ENCODE data around the gene LCN12. TPM values are rescaled to one million over a fixed set of nuclear protein-coding genes. Genes with fewer than 3 reads are reported as not detected.

Gene LCN12
- polyA plus RNA-seq, 1 of the 3 experiments (the other 2 are of a cell fraction): 0.87 TPM

DNA sequence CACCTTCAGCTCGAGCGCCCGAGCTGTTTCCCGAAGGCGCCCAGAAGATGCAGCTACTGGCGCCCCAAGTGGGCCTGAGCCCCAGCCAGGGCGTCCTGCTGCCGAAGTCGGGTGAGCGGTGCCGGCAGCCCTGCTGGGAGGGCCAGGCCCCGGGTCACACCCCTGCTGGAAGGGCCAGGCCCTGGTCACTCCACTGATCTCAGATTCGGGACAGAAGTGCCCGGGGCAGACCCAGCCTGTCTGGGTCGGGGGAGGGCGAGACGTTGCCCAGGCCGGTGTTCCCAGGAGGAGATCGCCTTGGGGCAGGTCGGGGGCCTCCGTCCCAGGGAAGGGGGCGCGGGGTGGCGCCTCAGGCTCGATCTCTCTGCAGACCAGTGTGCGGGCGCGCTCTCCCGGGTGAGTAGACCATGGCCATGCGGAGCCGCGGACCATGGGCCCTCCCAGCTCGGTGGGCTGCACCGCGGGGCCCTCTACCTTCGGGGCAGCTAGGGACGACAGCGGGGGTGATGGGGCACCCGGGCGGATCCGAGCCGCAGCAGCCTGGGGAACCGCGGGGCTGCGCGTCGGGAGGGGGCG is 33.0 kb downstream of the LCN12 start:
- POLR2A ChIA-PET: no interaction called here
- no peaks in the 10 kb centered on the region for H3K79me2 ChIP-seq (ENCODE audit: insufficient read depth)
- H2AFZ ChIP-seq (ENCODE audit: low read depth): no peak overlapping the region
- H3K9ac ChIP-seq: no peak overlapping the region
- CTCF ChIA-PET: interaction anchor here (1.1 to 1.2 kb wide), 2 partner anchors 41 to 44 kb away, joined by 3 read pairs; partner anchors contain the start of gene FBXW5
- TF ChIP-seq MXI1 (IDR thresholded peaks at IDR 0.05; ENCODE audit: low read depth, low read length): no peak
- no peak for TF ChIP-seq USF2 (IDR thresholded peaks at IDR 0.05; ENCODE audit: borderline replicate concordance, low read depth, low read length)
- TF ChIP-seq POLR2AphosphoS5 (IDR thresholded peaks at IDR 0.05; ENCODE audit: low read depth, low read length): no peak
- TF ChIP-seq FOSL2 (IDR thresholded peaks at IDR 0.05; ENCODE audit: borderline replicate concordance, low read depth): no peak
- no peak for TF ChIP-seq GABPA (IDR thresholded peaks at IDR 0.05; ENCODE audit: low read depth)
- TF ChIP-seq EP300 (IDR thresholded peaks at IDR 0.05; ENCODE audit: borderline replicate concordance in 1 of 2, low read depth in 1 of 2, low read length in 1 of 2): no peak
- TF ChIP-seq CHD2 (IDR thresholded peaks at IDR 0.05; ENCODE audit: low read length, partially characterized antibody): no peak
- no peak for TF ChIP-seq CTCF (IDR thresholded peaks at IDR 0.05)
- WGBS (ENCODE audit: low lambda C conversion rate): 96% methylated on average over 9 of the region's 48 CpGs
- H3K4me3 ChIP-seq (ENCODE audit: low read depth in 2 of 2, low read length in 1 of 2): no peak overlapping the region
- peaks cover 0 to 5% of the 10 kb centered on the region in 2 experiments; a peak in 1 of 4 replicates for H3K4me1 ChIP-seq (ENCODE audit: control insufficient read depth in 1 of 2, insufficient read depth in 2 of 2, low read depth in 1 of 2, low read length in 1 of 2)
- no peaks in the 10 kb centered on the region for H3K27me3 ChIP-seq (ENCODE audit: insufficient read depth)
- no peak overlapping the region for H3K4me2 ChIP-seq
- no peaks in the 10 kb centered on the region for H3K9me3 ChIP-seq
- no peaks in the 10 kb centered on the region for H3F3A ChIP-seq (replicated peaks; ENCODE audit: insufficient read depth)
- H3K9me2 ChIP-seq: no peaks in the 10 kb centered on the region
- no peak overlapping the region for H3K27ac ChIP-seq (ENCODE audit: low read depth in 2 of 2, low read length in 1 of 2)
- no peak for DNase-seq
- no peaks in the 10 kb centered on the region for H4K20me1 ChIP-seq (ENCODE audit: insufficient read depth)
- no peaks in the 10 kb centered on the region for H3K36me3 ChIP-seq (replicated peaks in 1 of 2; ENCODE audit: control insufficient read depth in 1 of 2, insufficient read depth in 2 of 2, low read length in 1 of 2)

GRCh38 chr9:136985853-136986252 is 33.8 kb downstream of the LCN12 start:
- Histone ChIP-seq H3K36me3 (replicated peaks in 1 of 2; ENCODE audit: control insufficient read depth in 1 of 2, insufficient read depth in 2 of 2, low read length in 1 of 2) (no peaks in the 10 kb centered on the region), H3F3A (replicated peaks; ENCODE audit: insufficient read depth) (no peaks in the 10 kb centered on the region), H3K9me2 (no peaks in the 10 kb centered on the region), H3K4me3 (ENCODE audit: low read depth in 2 of 2, low read length in 1 of 2) (no peak overlapping the region), H3K9me3 (no peaks in the 10 kb centered on the region), H3K9ac (no peak overlapping the region), H3K27ac (ENCODE audit: low read depth in 2 of 2, low read length in 1 of 2) (no peak overlapping the region), H4K20me1 (ENCODE audit: insufficient read depth) (no peaks in the 10 kb centered on the region), H3K4me2 (no peak overlapping the region), H3K27me3 (ENCODE audit: insufficient read depth) (no peaks in the 10 kb centered on the region), H3K79me2 (ENCODE audit: insufficient read depth) (no peaks in the 10 kb centered on the region), H2AFZ (ENCODE audit: low read depth) (no peak overlapping the region), H3K4me1 (ENCODE audit: control insufficient read depth in 1 of 2, insufficient read depth in 2 of 2, low read depth in 1 of 2, low read length in 1 of 2) (peaks cover 0 to 5% of the 10 kb centered on the region in 2 experiments; a peak in 1 of 4 replicates)
- TF ChIP-seq TEAD4 (IDR thresholded peaks at IDR 0.05; ENCODE audit: borderline replicate concordance, insufficient read depth): no peak
- no peak for TF ChIP-seq GATA2 (CRISPR knock-in tag; IDR thresholded peaks at IDR 0.05)
- no peak for TF ChIP-seq NFIC (IDR thresholded peaks at IDR 0.05; ENCODE audit: borderline replicate concordance)
- no peak for TF ChIP-seq EP300 (IDR thresholded peaks at IDR 0.05; ENCODE audit: borderline replicate concordance in 1 of 2, low read depth in 1 of 2, low read length in 1 of 2)
- TF ChIP-seq YY1 (IDR thresholded peaks at IDR 0.05; ENCODE audit: low read depth): no peak
- no peak for TF ChIP-seq CHD2 (IDR thresholded peaks at IDR 0.05; ENCODE audit: low read length, partially characterized antibody)
- no peak for TF ChIP-seq NRF1 (IDR thresholded peaks at IDR 0.05; ENCODE audit: low read depth, low read length)
- no peak for TF ChIP-seq MXI1 (IDR thresholded peaks at IDR 0.05; ENCODE audit: low read depth, low read length)
- TF ChIP-seq USF1 (IDR thresholded peaks at IDR 0.05; ENCODE audit: borderline replicate concordance, low read depth): no peak
- no peak for TF ChIP-seq RAD21 (IDR thresholded peaks at IDR 0.05; ENCODE audit: low read length)
- TF ChIP-seq FOXJ3 (CRISPR knock-in tag; IDR thresholded peaks at IDR 0.05): no peak
- TF ChIP-seq ELF1 (IDR thresholded peaks at IDR 0.05): no peak
- TF ChIP-seq PBX3 (IDR thresholded peaks at IDR 0.05): no peak
- TF ChIP-seq RFX5 (IDR thresholded peaks at IDR 0.05; ENCODE audit: low read length): no peak
- no peak for TF ChIP-seq FOSL2 (IDR thresholded peaks at IDR 0.05; ENCODE audit: borderline replicate concordance, low read depth)
- TF ChIP-seq IRF3 (IDR thresholded peaks at IDR 0.05; ENCODE audit: low read depth, low read length): no peak
- 93% methylated on average over 10 of the region's 33 CpGs for WGBS (ENCODE audit: low lambda C conversion rate)
- ChIA-PET CTCF (interaction anchor here (1.1 to 1.2 kb wide), 2 partner anchors 42 to 43 kb away, joined by 3 read pairs; partner anchors contain the start of gene FBXW5), POLR2A (no interaction called here)
- no peak for DNase-seq

All from SK-N-SH (cell line).